Measurements from ENCODE around the gene TACC2. TPM values are rescaled to one million over a fixed set of nuclear protein-coding genes. Genes with fewer than 3 reads are reported as not detected.
A peak's percentile ranks its signal among the peaks of the same experiment; 100 is the strongest.

Gene TACC2
- total RNA-seq, 1 donor from 2014 or later: not detected

- no peak for DNase-seq
- H3K36me3 Mint-ChIP-seq (ENCODE audit: low read depth): no peaks in the 10 kb centered on the region
- intact Hi-C loops (cut with micrococcal nuclease): no loop called here
- no peaks in the 10 kb centered on the region for H3K4me1 Mint-ChIP-seq
- H3K9me3 Mint-ChIP-seq: no peaks in the 10 kb centered on the region
- no peak overlapping the region for H3K4me3 Mint-ChIP-seq
- no peak overlapping the region for H3K27ac Mint-ChIP-seq
- H3K27me3 Mint-ChIP-seq: peaks cover 4% of the 10 kb centered on the region
Observed at GRCh38 chr10:122263971-122264370, 275.0 kb downstream of the TACC2 start.

DNA sequence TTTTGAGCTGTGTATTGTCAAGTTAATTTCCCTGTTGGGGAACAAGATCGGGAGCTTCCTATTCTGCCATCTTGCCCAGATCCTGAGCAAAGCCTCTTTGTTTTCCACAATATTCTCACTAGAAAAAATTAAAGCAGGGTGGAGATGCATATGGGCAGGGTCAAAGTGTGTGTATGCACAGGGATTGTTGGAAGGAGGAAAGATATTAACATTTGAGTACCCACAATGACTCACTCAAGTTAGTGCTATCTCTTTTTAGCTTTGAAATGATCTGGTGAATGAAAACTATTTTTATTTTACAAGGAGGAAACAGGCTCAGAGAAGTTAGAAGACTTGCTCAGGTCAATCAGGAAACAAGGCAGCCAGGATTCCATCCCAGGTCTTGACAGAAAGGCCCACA lies 275.5 kb downstream of the TACC2 start:
- no peak overlapping the region for H3K27ac Mint-ChIP-seq
- peaks cover 4% of the 10 kb centered on the region for H3K27me3 Mint-ChIP-seq
- H3K36me3 Mint-ChIP-seq (ENCODE audit: low read depth): no peaks in the 10 kb centered on the region
- no peak for DNase-seq
- intact Hi-C loops (cut with micrococcal nuclease): no loop called here
- H3K4me1 Mint-ChIP-seq: no peaks in the 10 kb centered on the region
- no peaks in the 10 kb centered on the region for H3K9me3 Mint-ChIP-seq
- H3K4me3 Mint-ChIP-seq: no peak overlapping the region

- Mint-ChIP-seq H3K27ac (no peak overlapping the region), H3K9me3 (no peaks in the 10 kb centered on the region), H3K4me1 (no peaks in the 10 kb centered on the region), H3K4me3 (no peak overlapping the region), H3K27me3 (peaks cover 4% of the 10 kb centered on the region), H3K36me3 (ENCODE audit: low read depth) (no peaks in the 10 kb centered on the region)
- intact Hi-C loops (cut with micrococcal nuclease): no loop called here
- no peak for DNase-seq
Observed at GRCh38 chr10:122264931-122265330, 276.0 kb downstream of the TACC2 start.

DNA sequence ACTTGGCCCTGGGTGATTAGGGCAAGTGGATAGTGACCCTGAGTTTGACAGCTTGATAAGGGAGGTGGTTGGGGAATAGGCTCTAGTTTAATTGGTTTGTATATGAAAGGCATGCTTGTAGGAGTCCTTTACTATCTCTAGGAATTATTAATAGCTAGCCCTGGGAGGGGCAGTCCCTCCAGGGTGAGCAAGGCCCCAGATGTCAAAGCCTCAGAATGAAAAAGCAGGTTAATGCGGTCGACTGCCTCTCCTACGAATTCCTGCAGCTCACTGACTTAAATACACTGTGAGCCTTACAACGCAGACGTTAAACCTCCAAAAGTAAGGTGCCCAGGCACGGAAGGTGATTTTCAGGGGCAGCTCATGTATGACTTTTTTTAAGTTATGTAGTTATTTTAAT lies 276.9 kb downstream of the TACC2 start:
- Mint-ChIP-seq H3K27me3 (peaks cover 4% of the 10 kb centered on the region), H3K9me3 (no peaks in the 10 kb centered on the region), H3K4me3 (no peak overlapping the region), H3K4me1 (no peaks in the 10 kb centered on the region), H3K36me3 (ENCODE audit: low read depth) (no peaks in the 10 kb centered on the region), H3K27ac (no peak overlapping the region)
- DNase-seq: no peak
- intact Hi-C loops (cut with micrococcal nuclease): no loop called here

- H3K27ac Mint-ChIP-seq: no peak overlapping the region
- DNase-seq: peak; percentile 83
- H3K36me3 Mint-ChIP-seq (ENCODE audit: low read depth): no peaks in the 10 kb centered on the region
- no peak overlapping the region for H3K4me3 Mint-ChIP-seq
- no peaks in the 10 kb centered on the region for H3K4me1 Mint-ChIP-seq
- H3K27me3 Mint-ChIP-seq: peaks cover 4% of the 10 kb centered on the region
- H3K9me3 Mint-ChIP-seq: no peaks in the 10 kb centered on the region
- intact Hi-C loops (cut with micrococcal nuclease): no loop called here
Observed at GRCh38 chr10:122267849-122268737, 279.1 kb downstream of the TACC2 start.

GRCh38 chr10:122269059-122269687 lies 280.2 kb downstream of the TACC2 start:
- H3K4me3 Mint-ChIP-seq: no peak overlapping the region
- intact Hi-C loops (cut with micrococcal nuclease): no loop called here
- no peaks in the 10 kb centered on the region for H3K36me3 Mint-ChIP-seq (ENCODE audit: low read depth)
- no peak for DNase-seq
- no peaks in the 10 kb centered on the region for H3K4me1 Mint-ChIP-seq
- H3K27ac Mint-ChIP-seq: no peak overlapping the region
- H3K27me3 Mint-ChIP-seq: no peaks in the 10 kb centered on the region
- H3K9me3 Mint-ChIP-seq: no peaks in the 10 kb centered on the region

DNA sequence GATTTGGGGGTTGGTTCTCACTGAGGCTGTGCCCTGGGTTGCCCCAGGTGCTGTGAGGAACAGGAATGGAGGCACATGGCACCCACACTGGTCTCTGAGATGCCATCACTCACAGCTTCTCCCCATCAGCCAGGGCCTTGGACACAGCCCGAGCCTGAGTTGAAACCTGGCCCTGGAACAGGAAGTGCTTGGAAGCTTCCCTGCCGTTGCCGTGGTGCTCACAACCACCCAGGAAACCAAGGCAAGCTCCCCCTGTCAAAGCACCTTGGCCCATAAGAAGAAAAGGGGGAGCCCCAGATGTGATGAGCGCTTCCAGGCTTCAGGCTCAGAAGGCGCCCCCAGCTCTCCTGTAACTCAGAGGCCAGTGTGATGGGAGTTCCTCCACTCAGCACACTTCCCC lies 282.1 kb downstream of the TACC2 start, which contains the start of gene BTBD16:
TSS of gene BTBD16 (plus strand) at position 221 of the 400 bp plus-strand sequence. CDS start 3,786 bp downstream, outside the sequence.
- H3K4me3 Mint-ChIP-seq: no peak within 1 kb of the TSS
- H3K27ac Mint-ChIP-seq: no peak within 1 kb of the TSS
- H3K36me3 Mint-ChIP-seq (ENCODE audit: low read depth): no peaks in the 10 kb centered on the region
- H3K4me1 Mint-ChIP-seq: no peaks in the 10 kb centered on the region
- no peak for DNase-seq
- no peaks in the 10 kb centered on the region for H3K9me3 Mint-ChIP-seq
- no peaks in the 10 kb centered on the region for H3K27me3 Mint-ChIP-seq
- intact Hi-C loops (cut with micrococcal nuclease): no loop called here

DNA sequence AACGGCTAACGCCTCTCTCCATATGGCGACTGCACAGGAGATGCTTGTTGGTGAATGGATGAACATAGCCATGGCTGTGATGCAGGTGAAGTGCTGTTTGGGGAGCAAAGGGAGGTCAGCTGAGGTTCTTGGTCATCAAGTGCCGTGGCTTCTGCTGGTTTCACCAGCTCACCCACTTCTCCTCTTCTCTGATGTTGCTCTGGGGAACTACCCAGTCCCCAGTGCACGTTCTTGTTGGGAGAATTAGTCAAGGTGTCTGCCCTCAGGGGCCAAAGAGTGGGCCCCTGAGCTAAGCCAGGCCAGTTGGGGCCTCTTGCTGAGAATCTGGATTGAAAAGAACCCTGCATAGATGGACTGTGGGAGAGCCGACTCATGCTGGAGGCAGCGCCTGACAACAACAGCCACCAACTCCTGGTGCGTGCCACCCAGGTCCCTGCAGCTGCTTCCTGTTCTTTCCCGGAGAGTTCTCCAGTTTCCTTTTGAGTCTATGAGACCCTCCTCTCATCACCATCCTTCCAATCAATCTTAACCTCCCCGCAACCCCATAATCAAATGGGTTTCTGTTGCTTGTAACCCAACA lies 285.1 kb downstream of the TACC2 start:
- peaks cover 3% of the 10 kb centered on the region for H3K27me3 Mint-ChIP-seq
- H3K9me3 Mint-ChIP-seq: no peaks in the 10 kb centered on the region
- H3K36me3 Mint-ChIP-seq (ENCODE audit: low read depth): no peaks in the 10 kb centered on the region
- H3K4me3 Mint-ChIP-seq: no peak overlapping the region
- H3K27ac Mint-ChIP-seq: no peak overlapping the region
- H3K4me1 Mint-ChIP-seq: no peaks in the 10 kb centered on the region
- DNase-seq: no peak
- intact Hi-C loops (cut with micrococcal nuclease): no loop called here

GRCh38 chr10:122276611-122277208 lies 287.7 kb downstream of the TACC2 start:
- H3K9me3 Mint-ChIP-seq: no peaks in the 10 kb centered on the region
- DNase-seq: no peak
- intact Hi-C loops (cut with micrococcal nuclease): no loop called here
- no peak overlapping the region for H3K4me3 Mint-ChIP-seq
- H3K36me3 Mint-ChIP-seq (ENCODE audit: low read depth): no peaks in the 10 kb centered on the region
- no peak overlapping the region for H3K27ac Mint-ChIP-seq
- H3K4me1 Mint-ChIP-seq: no peaks in the 10 kb centered on the region
- peaks cover 7% of the 10 kb centered on the region for H3K27me3 Mint-ChIP-seq

DNA sequence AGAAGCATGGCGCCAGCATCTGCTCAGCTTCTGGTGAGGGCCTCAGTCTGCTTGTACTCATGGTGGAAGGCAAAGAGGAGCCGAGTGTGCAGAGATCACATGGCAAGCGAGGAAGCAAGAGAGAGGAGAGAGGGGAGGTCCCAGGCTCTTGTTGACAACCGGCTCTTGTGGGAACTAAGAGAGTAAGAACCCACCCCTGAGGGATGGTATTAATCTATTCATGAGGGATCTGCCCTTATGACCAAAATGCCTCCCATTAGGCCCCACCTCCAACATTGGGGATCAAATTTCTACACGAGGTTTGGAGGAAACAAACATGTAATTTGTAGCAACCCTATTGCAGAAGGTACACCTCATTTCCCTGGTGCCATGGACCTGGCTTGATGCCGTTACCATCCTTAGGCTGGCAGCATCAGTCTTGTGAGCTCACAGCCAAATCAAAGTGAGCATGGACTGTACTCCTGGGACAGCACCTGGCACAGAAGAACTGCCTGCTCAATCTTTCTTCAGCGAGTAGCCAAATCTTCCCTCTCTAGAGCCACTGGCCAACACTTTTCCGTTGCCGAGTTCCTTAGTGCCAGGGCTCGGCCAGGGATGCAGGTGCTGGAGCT lies 288.7 kb downstream of the TACC2 start:
- intact Hi-C loops (cut with micrococcal nuclease): no loop called here
- H3K36me3 Mint-ChIP-seq (ENCODE audit: low read depth): no peaks in the 10 kb centered on the region

DNA sequence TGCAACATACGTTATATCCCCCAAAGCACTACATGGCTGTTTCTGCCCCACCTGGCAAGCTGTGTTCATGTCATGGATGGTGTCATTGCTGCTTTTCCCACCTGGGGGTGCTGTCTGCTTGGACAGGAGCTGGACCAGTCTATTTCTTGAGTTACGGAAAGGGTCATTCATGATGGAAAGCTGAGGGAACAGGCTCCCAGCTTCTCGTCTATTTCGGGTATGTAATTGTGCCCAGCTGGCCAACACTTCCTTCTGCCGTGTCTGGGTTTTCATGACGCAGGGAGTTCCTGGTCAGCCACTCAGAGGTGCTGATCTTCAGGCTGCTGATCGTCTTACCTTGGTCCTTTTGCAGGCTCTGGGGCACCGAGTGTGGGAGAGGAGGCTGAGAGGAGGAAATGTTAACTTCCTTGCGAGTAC lies 290.8 kb downstream of the TACC2 start:
- Mint-ChIP-seq H3K27me3 (peaks cover 7% of the 10 kb centered on the region), H3K4me1 (no peaks in the 10 kb centered on the region), H3K27ac (no peak overlapping the region), H3K4me3 (no peak overlapping the region), H3K36me3 (ENCODE audit: low read depth) (no peaks in the 10 kb centered on the region), H3K9me3 (no peaks in the 10 kb centered on the region)
- intact Hi-C loops (cut with micrococcal nuclease): no loop called here
- DNase-seq: peak; percentile 62

More for the DNA sequence above, 288.7 kb downstream of the TACC2 start:
- no peak for DNase-seq
- Mint-ChIP-seq H3K27ac (no peak overlapping the region), H3K4me1 (no peaks in the 10 kb centered on the region), H3K9me3 (no peaks in the 10 kb centered on the region), H3K4me3 (no peak overlapping the region), H3K27me3 (peaks cover 7% of the 10 kb centered on the region)

DNA sequence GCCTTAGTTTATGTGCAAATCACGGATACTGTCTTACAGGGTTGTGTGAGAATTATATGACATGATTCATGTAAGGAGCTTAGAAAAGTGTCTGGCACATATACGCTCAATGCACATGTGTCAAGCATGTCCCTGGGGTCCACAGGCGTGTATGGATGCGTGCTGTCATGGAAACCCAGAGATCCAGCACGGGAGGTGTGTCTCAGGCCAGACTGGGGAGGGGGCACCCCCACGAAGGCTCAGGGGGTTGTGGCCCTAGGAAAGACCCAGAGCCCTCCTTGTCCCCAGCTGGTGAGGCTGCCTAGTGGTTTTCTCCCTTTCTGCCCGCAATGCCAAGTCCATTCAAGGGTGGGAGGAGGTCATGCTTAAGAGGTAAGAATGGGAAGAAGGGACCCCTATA lies 291.2 kb downstream of the TACC2 start:
- DNase-seq: no peak
- intact Hi-C loops (cut with micrococcal nuclease): no loop called here
- no peaks in the 10 kb centered on the region for H3K4me1 Mint-ChIP-seq
- H3K4me3 Mint-ChIP-seq: no peak overlapping the region
- H3K27me3 Mint-ChIP-seq: peaks cover 10% of the 10 kb centered on the region
- no peaks in the 10 kb centered on the region for H3K36me3 Mint-ChIP-seq (ENCODE audit: low read depth)
- no peak overlapping the region for H3K27ac Mint-ChIP-seq
- no peaks in the 10 kb centered on the region for H3K9me3 Mint-ChIP-seq

- Mint-ChIP-seq H3K27me3 (peaks cover 10% of the 10 kb centered on the region), H3K4me1 (no peaks in the 10 kb centered on the region), H3K36me3 (ENCODE audit: low read depth) (no peaks in the 10 kb centered on the region), H3K27ac (no peak overlapping the region), H3K9me3 (no peaks in the 10 kb centered on the region), H3K4me3 (no peak overlapping the region)
- no peak for DNase-seq
- intact Hi-C loops (cut with micrococcal nuclease): no loop called here
Observed at GRCh38 chr10:122281018-122281626, 292.2 kb downstream of the TACC2 start.

Measured in activated CD4-positive, alpha-beta T cell treated with anti-CD3 and anti-CD28 coated beads, Interleukin-2, amount 10 ng/mL, durations not matched to agents 24 days and 14 days (primary cell).